Measurements from ENCODE around the gene CARMIL1. TPM values are rescaled to one million over a fixed set of nuclear protein-coding genes. Genes with fewer than 3 reads are reported as not detected.

Gene CARMIL1
- total RNA-seq, 1 donor from 2014 or later, result 15.7 TPM

DNA sequence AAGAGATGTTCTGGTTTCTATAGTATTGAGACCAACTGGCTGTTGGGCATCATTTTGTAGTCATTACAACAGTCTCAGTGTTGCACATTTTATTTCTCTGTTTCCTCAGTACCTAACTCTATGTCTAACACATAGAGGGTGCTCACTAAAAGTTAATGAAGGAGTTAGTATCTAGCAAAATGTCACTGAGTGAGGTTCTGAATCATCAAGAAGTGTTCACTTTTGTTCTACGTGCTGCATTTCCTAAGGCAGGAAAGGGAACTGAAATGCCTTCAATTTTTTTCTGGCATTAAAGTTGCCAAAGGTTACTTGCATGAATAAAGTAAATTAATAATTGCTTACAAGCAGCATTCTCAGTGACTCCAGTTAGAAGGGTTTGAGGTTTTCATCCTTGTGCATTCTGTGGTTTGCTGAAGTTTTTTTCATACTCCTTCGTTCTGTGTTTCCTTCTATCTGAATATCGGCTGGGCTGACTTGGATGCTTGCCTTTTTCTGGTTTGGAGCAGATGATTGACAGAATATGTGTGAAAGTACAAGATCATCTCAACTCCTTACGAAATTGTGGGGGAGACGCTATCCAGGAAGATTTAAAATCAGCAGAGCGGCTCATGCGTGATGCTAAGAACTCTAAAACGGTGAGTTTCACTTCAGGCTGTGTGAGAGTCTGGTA lies 258.3 kb downstream of the CARMIL1 start:
- no peak for DNase-seq (ENCODE audit: low spot score in 2 of 2, unreplicated experiment in 2 of 2)
- Mint-ChIP-seq H3K27ac (no peak overlapping the region), H3K4me1 (peaks cover 16% of the 10 kb centered on the region), H3K27me3 (ENCODE audit: low read depth) (no peaks in the 10 kb centered on the region), H3K36me3 (peaks cover 13% of the 10 kb centered on the region), H3K4me3 (no peak overlapping the region), H3K9me3 (peaks cover 6% of the 10 kb centered on the region)
- TF ChIP-seq, protein P1, sequence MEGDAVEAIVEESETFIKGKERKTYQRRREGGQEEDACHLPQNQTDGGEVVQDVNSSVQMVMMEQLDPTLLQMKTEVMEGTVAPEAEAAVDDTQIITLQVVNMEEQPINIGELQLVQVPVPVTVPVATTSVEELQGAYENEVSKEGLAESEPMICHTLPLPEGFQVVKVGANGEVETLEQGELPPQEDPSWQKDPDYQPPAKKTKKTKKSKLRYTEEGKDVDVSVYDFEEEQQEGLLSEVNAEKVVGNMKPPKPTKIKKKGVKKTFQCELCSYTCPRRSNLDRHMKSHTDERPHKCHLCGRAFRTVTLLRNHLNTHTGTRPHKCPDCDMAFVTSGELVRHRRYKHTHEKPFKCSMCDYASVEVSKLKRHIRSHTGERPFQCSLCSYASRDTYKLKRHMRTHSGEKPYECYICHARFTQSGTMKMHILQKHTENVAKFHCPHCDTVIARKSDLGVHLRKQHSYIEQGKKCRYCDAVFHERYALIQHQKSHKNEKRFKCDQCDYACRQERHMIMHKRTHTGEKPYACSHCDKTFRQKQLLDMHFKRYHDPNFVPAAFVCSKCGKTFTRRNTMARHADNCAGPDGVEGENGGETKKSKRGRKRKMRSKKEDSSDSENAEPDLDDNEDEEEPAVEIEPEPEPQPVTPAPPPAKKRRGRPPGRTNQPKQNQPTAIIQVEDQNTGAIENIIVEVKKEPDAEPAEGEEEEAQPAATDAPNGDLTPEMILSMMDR (IDR thresholded peaks at IDR 0.05; ENCODE audit: unreplicated experiment), result no peak

DNA sequence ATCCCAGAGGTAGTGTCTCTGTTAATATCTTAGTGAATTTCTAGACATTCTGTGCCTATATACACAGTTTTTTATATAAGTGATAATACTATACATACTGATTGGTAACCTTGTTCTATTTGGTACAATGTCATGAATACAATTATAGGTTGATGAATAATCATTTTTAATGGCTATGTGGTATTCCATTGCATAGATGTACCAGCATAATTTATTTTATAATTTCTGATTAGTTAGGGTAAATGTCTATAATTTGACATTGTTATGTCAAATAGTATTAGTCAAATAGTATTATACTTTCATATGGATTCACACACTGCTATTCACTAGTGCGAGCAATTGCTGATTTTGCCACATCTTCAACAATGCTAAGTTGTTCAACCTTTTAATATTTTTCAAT lies 262.1 kb downstream of the CARMIL1 start:
- H3K9me3 Mint-ChIP-seq, result peaks cover 6% of the 10 kb centered on the region
- H3K4me3 Mint-ChIP-seq, result no peak overlapping the region
- no peak for DNase-seq (ENCODE audit: low spot score in 2 of 2, unreplicated experiment in 2 of 2)
- TF ChIP-seq, protein P1 (IDR thresholded peaks at IDR 0.05; ENCODE audit: unreplicated experiment), result no peak
- H3K27me3 Mint-ChIP-seq (ENCODE audit: low read depth), result no peaks in the 10 kb centered on the region
- H3K27ac Mint-ChIP-seq, result no peak overlapping the region
- H3K36me3 Mint-ChIP-seq, result peaks cover 8% of the 10 kb centered on the region
- H3K4me1 Mint-ChIP-seq, result peaks cover 37% of the 10 kb centered on the region

DNA sequence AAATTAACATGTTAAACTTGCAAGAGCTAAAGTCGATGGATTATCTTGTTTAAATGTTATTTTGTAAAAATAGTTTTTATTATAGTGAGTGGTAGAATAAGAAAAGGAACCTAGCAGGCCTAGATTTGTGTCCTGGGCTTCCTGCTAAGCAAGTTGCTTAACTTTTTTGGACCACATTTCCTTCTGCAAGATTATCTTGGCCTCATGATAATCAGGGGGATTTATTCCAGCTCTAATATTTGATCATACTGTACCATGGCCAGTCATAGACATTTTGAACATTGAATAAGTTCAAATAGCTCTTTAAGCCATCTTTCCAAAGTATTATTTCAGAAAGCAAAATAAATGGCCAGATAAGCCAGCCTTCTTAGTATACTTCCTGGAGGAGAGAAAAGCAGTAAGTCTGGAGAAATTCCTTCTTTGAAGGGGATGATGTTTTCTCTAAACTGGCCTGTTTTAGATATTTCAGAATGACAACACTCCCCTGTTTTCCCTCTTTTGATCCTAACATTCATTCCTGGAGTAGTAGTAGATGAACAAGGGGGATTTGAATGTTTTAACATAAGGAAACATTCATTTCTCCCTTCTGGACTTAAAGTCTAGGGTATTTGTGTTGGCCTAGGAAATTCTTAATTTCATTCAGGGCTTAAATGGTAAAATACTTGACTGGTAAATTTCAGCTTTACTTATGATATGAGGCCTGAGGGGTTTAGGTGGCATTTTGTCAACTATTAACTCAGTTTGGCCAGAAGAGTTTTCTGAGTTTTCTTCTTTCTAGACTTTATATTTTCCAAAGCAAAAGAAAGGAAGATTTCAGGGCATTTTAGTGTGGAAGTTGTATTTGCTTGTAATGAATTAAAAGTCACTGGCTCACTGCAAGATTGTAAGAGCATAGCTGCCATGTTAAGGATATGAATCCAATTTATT lies 264.1 kb downstream of the CARMIL1 start:
- Mint-ChIP-seq H3K4me1 (peaks cover 36% of the 10 kb centered on the region), H3K36me3 (peaks cover 8% of the 10 kb centered on the region), H3K4me3 (no peak overlapping the region), H3K9me3 (peaks cover 6% of the 10 kb centered on the region), H3K27ac (peak overlapping the region; percentile 84), H3K27me3 (ENCODE audit: low read depth) (no peaks in the 10 kb centered on the region)
- no peak for DNase-seq (ENCODE audit: low spot score in 2 of 2, unreplicated experiment in 2 of 2)
- TF ChIP-seq, protein P1 (IDR thresholded peaks at IDR 0.05; ENCODE audit: unreplicated experiment), result no peak

DNA sequence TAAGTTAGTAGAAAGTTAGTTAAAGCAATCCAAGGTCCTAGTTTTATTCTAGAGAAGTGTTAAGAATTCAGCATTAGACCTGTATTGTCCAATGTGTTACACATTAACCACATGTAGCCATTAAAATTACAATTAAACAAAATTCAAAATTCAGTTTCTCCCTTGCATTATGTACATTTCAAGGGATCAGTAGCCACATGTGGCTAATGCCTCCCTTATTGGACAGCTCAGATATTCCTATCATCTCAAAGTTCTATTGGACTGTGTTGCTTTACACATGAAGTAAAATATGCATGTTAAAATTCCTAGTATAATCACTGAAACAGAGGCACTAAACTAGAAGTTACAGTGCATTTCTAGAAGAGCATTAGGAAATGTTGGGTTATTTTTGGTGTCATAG lies 265.7 kb downstream of the CARMIL1 start:
- Mint-ChIP-seq H3K4me3 (no peak overlapping the region), H3K9me3 (peaks cover 6% of the 10 kb centered on the region), H3K27me3 (ENCODE audit: low read depth) (no peaks in the 10 kb centered on the region), H3K4me1 (peaks cover 44% of the 10 kb centered on the region), H3K36me3 (peaks cover 8% of the 10 kb centered on the region), H3K27ac (no peak overlapping the region)
- DNase-seq (ENCODE audit: low spot score in 2 of 2, unreplicated experiment in 2 of 2), result no peak
- TF ChIP-seq, protein P1 (IDR thresholded peaks at IDR 0.05; ENCODE audit: unreplicated experiment), result no peak

DNA sequence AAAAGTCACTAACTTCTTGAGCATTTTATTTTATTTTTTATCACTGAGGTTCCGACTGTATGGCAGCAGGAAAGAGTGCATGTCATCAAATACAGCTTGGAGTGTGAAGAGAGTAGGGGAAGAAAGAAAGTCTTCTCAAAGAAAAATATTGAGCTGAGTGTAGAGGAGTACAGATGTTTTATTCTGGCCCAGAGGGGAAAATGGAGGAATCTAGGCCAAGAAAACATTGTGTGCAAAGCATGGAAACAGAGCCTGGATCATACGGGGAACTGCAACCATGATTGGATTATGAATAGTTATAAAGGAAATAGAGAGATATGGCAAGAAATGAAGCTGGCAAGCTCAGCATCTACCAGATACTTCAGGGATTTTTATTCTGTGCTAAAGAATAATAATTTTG lies 268.6 kb downstream of the CARMIL1 start:
- no peak for DNase-seq (ENCODE audit: low spot score in 2 of 2, unreplicated experiment in 2 of 2)
- no peak overlapping the region for H3K27ac Mint-ChIP-seq
- no peaks in the 10 kb centered on the region for H3K27me3 Mint-ChIP-seq (ENCODE audit: low read depth)
- H3K4me3 Mint-ChIP-seq, result no peak overlapping the region
- TF ChIP-seq, protein P1 (IDR thresholded peaks at IDR 0.05; ENCODE audit: unreplicated experiment), result no peak
- H3K9me3 Mint-ChIP-seq, result no peaks in the 10 kb centered on the region
- peaks cover 33% of the 10 kb centered on the region for H3K4me1 Mint-ChIP-seq
- H3K36me3 Mint-ChIP-seq, result no peaks in the 10 kb centered on the region

Measured in mesothelial cell of epicardium (in vitro differentiated cells).